H1 (cell line): ENCODE measurements around the gene RUSF1. TPM values are rescaled to one million over a fixed set of nuclear protein-coding genes. Genes with fewer than 3 reads are reported as not detected.
A peak's percentile ranks its signal among the peaks of the same experiment; 100 is the strongest.

ENCODE experiments used
- CTCF ChIA-PET: fragments of 300-600 bp; sonication (Branson Sonifier 250); formaldehyde crosslinking; loops from one replicate; lab custom pipeline; 2021; ENCODE audit not compliant: partially characterized antibody; lab: Charles Lee
- POLR2A ChIA-PET: fragments of 300-600 bp; sonication (Branson Sonifier 250); formaldehyde crosslinking; loops from one replicate; lab custom pipeline; 2021; ENCODE audit warnings: inconsistent platforms; ENCODE audit not compliant: partially characterized antibody; lab: Charles Lee
- DNase-seq, 2 experiments: peaks; one replicate each; pipeline versions ENCODE4 v3.0.0 to v3.0.0-alpha.2; 2010 to 2022; ENCODE audit warnings: low spot score in 2 of 2, low read depth in 1 of 2, mixed read lengths in 1 of 2
- FAIRE-seq: peaks from 2 replicates; lab custom pipeline; 2011; peaks lifted over from hg19 to GRCh38; lab: Jason Lieb, UNC
- H2AFZ ChIP-seq: 2 replicates; pipeline ENCODE4 v1.8.1; 2012; ENCODE audit warnings: low read length, inconsistent platforms
- H2AK5ac ChIP-seq: 2 replicates; pipeline ENCODE4 v1.6.1; 2013; ENCODE audit warnings: low read depth, low read length
- H2BK120ac ChIP-seq: replicated peaks from 2 replicates; pipeline ENCODE3; 2013; ENCODE audit warnings: low read depth, low read length, inconsistent platforms
- H2BK12ac ChIP-seq: 2 replicates; pipeline ENCODE4 v1.6.1; 2013; ENCODE audit warnings: low read depth, low read length
- H2BK15ac ChIP-seq: 2 replicates; pipeline ENCODE4 v1.6.1; 2013; ENCODE audit warnings: low read length
- H2BK20ac ChIP-seq: 2 replicates; pipeline ENCODE4 v1.6.1; 2013; ENCODE audit warnings: low read length
- H2BK5ac ChIP-seq: 2 replicates; pipeline ENCODE4 v1.6.1; 2013; ENCODE audit warnings: low read depth, low read length
- H3K14ac ChIP-seq: 2 replicates; pipeline ENCODE4 v1.6.1; 2013; ENCODE audit warnings: inconsistent platforms; ENCODE audit not compliant: insufficient read length
- H3K18ac ChIP-seq: 2 replicates; pipeline ENCODE4 v1.6.1; 2013; ENCODE audit warnings: low read length; ENCODE audit errors: extremely low read depth
- H3K23ac ChIP-seq: 2 replicates; pipeline ENCODE4 v1.6.1; 2013; ENCODE audit warnings: inconsistent platforms; ENCODE audit not compliant: insufficient read length
- H3K23me2 ChIP-seq: 2 replicates; pipeline ENCODE4 v1.6.1; 2013; ENCODE audit warnings: low read depth, low read length
- H3K27ac ChIP-seq: 2 replicates; pipeline ENCODE4 v1.6.1; 2011; ENCODE audit warnings: low read depth, low read length, inconsistent platforms
- H3K27me3 ChIP-seq, 4 experiments: replicated peaks in 1 of 4; 1 replicate in 1 of 4; 2 replicates in 3 of 4; pipeline versions ENCODE4 v1.6.1 to v1.8.1; 2011 to 2013; ENCODE audit warnings: low read length in 3 of 4, mild to moderate bottlenecking in 3 of 4, inconsistent platforms in 2 of 4, mixed read lengths in 2 of 4, moderate library complexity in 1 of 4; ENCODE audit not compliant: control insufficient read depth in 3 of 4, insufficient read depth in 3 of 4; ENCODE audit errors: extremely low read depth in 1 of 4
- H3K36me3 ChIP-seq, 4 experiments: 2 replicates each; pipeline versions ENCODE4 v1.6.1 to v1.8.1; 2011 to 2013; ENCODE audit warnings: mild to moderate bottlenecking in 4 of 4, low read length in 3 of 4, moderate library complexity in 2 of 4, control low read depth in 1 of 4, inconsistent platforms in 1 of 4; ENCODE audit not compliant: insufficient read depth in 4 of 4, control insufficient read depth in 2 of 4
- H3K4ac ChIP-seq: replicated peaks from 2 replicates; pipeline ENCODE3; 2013; ENCODE audit warnings: low read length, low read depth, mixed read lengths, inconsistent platforms; ENCODE audit not compliant: insufficient read length
- H3K4me1 ChIP-seq, 4 experiments: replicated peaks in 1 of 4; 1 replicate in 1 of 4; 2 replicates in 3 of 4; pipeline versions ENCODE4 v1.6.1 to v1.8.1; 2011 to 2013; ENCODE audit warnings: low read length in 3 of 4, inconsistent platforms in 2 of 4, mixed read lengths in 1 of 4; ENCODE audit not compliant: insufficient read depth in 4 of 4, control insufficient read depth in 3 of 4
- H3K4me2 ChIP-seq, 2 experiments: 2 replicates each; pipeline versions ENCODE4 v1.6.1 to v1.8.1; 2011 to 2013; ENCODE audit warnings: low read depth in 2 of 2, low read length in 2 of 2, control low read depth in 1 of 2, inconsistent platforms in 1 of 2, mild to moderate bottlenecking in 1 of 2; ENCODE audit not compliant: insufficient read depth in 1 of 2
- H3K4me3 ChIP-seq, 4 experiments: fragments of 200-600, 300-600 bp in 1 of 4; sonication (generic), shearing (Covaris generic), sonication (Bioruptor Twin) in 1 of 4; 2 replicates each; pipeline versions ENCODE4 v1.5.1 to v1.8.1; 2011 to 2016; ENCODE audit warnings: low read length in 4 of 4, low read depth in 3 of 4, control low read depth in 2 of 4, inconsistent platforms in 2 of 4, mild to moderate bottlenecking in 2 of 4, mixed read lengths in 1 of 4, moderate library complexity in 1 of 4; ENCODE audit not compliant: insufficient read depth in 2 of 4; ENCODE audit errors: extremely low read depth in 1 of 4
- H3K56ac ChIP-seq: replicated peaks from 2 replicates; pipeline ENCODE3; 2013; ENCODE audit warnings: low read depth, mild to moderate bottlenecking, mixed read lengths, low read length, inconsistent platforms; ENCODE audit not compliant: insufficient read length
- H3K79me1 ChIP-seq: 2 replicates; pipeline ENCODE4 v1.6.1; 2013; ENCODE audit warnings: low read depth, low read length, control low read depth
- H3K79me2 ChIP-seq, 2 experiments: 2 replicates each; pipeline versions ENCODE4 v1.6.1 to v1.8.1; 2012 to 2013; ENCODE audit warnings: low read length in 2 of 2, mild to moderate bottlenecking in 2 of 2, inconsistent platforms in 1 of 2; ENCODE audit not compliant: insufficient read depth in 2 of 2, control insufficient read depth in 1 of 2
- H3K9ac ChIP-seq, 4 experiments: replicated peaks in 1 of 4; 1 replicate in 1 of 4; 2 replicates in 3 of 4; pipeline versions ENCODE4 v1.6.1 to v1.8.1; 2011 to 2013; ENCODE audit warnings: low read depth in 3 of 4, low read length in 3 of 4, control low read depth in 2 of 4, mild to moderate bottlenecking in 2 of 4, moderate library complexity in 2 of 4, inconsistent platforms in 1 of 4; ENCODE audit errors: extremely low read depth in 1 of 4
- H3K9me3 ChIP-seq, 2 experiments: 2 replicates each; pipeline versions ENCODE4 v1.6.1 to v1.8.1; 2012 to 2013; ENCODE audit warnings: mild to moderate bottlenecking in 2 of 2, moderate library complexity in 2 of 2, control low read depth in 1 of 2, inconsistent platforms in 1 of 2, low read depth in 1 of 2, low read length in 1 of 2, mixed read lengths in 1 of 2; ENCODE audit not compliant: insufficient read depth in 2 of 2
- H4K20me1 ChIP-seq, 2 experiments: replicated peaks in 1 of 2; 2 replicates each; pipeline versions ENCODE3 to v1.8.1; 2011 to 2013; ENCODE audit warnings: inconsistent platforms in 2 of 2, low read length in 2 of 2, mild to moderate bottlenecking in 1 of 2; ENCODE audit not compliant: insufficient read depth in 2 of 2, control insufficient read depth in 1 of 2
- H4K5ac ChIP-seq: 2 replicates; pipeline ENCODE4 v1.6.1; 2013; ENCODE audit warnings: low read length, low read depth, mixed read lengths, inconsistent platforms; ENCODE audit not compliant: insufficient read length
- H4K8ac ChIP-seq: 2 replicates; pipeline ENCODE4 v1.8.0; 2013; ENCODE audit warnings: mild to moderate bottlenecking, moderate library complexity, low read length, inconsistent platforms; ENCODE audit not compliant: insufficient read depth; ENCODE audit errors: extremely low read depth
- H4K91ac ChIP-seq: replicated peaks from 2 replicates; pipeline ENCODE3; 2013; ENCODE audit warnings: low read length, mixed read lengths, inconsistent platforms; ENCODE audit not compliant: insufficient read length
- SP4 ChIP-seq: IDR thresholded peaks from 2 replicates; pipeline ENCODE4 v1.6.1; 2012; ENCODE audit warnings: low read length, inconsistent platforms
- TEAD4 ChIP-seq: IDR thresholded peaks from 2 replicates; pipeline ENCODE4 v1.6.1; 2012; ENCODE audit warnings: low read depth, low read length, inconsistent platforms, mixed read lengths
- WGBS, 2 experiments: shearing (Covaris generic) in 1 of 2; methylation state at CpG; one replicate each; pipeline versions ENCODE4 v1.1.6 to v1.1.7; 2013 to 2015; ENCODE audit warnings: low lambda C conversion rate in 2 of 2, mixed read lengths in 2 of 2, inconsistent platforms in 1 of 2, low coverage in 1 of 2, missing lambda C conversion rate in 1 of 2; ENCODE audit not compliant: insufficient replicate concordance in 2 of 2, insufficient coverage in 1 of 2, insufficient read length in 1 of 2; ENCODE audit errors: extremely low coverage in 1 of 2, missing lambda C conversion rate in 1 of 2; 5-methylcytosine and 5-hydroxymethylcytosine counted together
- polyA plus RNA-seq, 7 experiments: library from polyadenylated mRNA; depleted of rRNA in 3 of 7; stranded (reverse) in 5 of 7; unstranded in 2 of 7; fragments of >200 nt in 5 of 7; fragments of 200-250 nt in 2 of 7; gene quantifications; 1 replicate in 5 of 7; 2 replicates in 1 of 7; 4 replicates in 1 of 7; pipeline versions ENCODE4 v1.2.1 to v1.2.3, GENCODE V29; 2011 to 2013; ENCODE audit warnings: missing spikeins in 2 of 7, mixed read lengths in 2 of 7
- total RNA-seq: library from RNA; stranded (reverse); fragmentation: NEBNext Ultra II Directional; extraction: Animal tissue kit (Norgen Biotek cat#: 25700); gene quantifications from 2 replicates; pipeline ENCODE4 v1.2.1, GENCODE V29; 2021

Gene RUSF1
- total and polyA plus RNA-seq, 2 of the 8 experiments (the other 6 are each of a cell fraction or from before 2014, with no cell fraction given), result 22.5 to 33.7 TPM

DNA sequence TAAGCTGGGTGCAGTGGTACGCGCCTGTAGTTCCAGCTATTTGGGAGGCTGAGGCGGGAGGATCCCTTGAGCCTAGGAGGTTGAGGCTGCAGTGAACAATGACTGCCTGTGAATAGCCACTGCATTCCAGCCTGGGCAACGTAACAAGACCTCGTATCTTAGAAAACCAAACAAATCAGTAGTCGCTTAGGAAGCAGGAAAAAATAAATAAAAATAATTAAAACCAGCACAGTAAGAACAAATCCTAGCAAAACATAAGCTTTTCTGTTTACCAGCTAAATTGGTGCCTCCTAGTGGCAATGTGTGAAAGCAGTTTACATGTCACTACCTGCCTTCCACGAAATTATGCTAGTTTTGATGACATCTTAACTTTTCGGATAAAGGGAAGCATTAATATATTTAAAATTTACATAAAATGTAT lies 47.6 kb downstream of the RUSF1 start:
- WGBS, 2 experiments, result 73% methylated on average over 8 of the region's 8 CpGs; no CpG with 5 or more reads in 1 of the 2 experiments
- Histone ChIP-seq H3K79me1 (peaks cover 8% of the 10 kb centered on the region), H3K18ac (no peak overlapping the region), H3K9ac (no peak overlapping the region; a peak in 1 of 7 replicates), H4K20me1 (peaks cover 12 to 15% of the 10 kb centered on the region in 2 experiments), H3K79me2 (peaks cover 0 to 22% of the 10 kb centered on the region in 2 experiments; a peak in 2 of 4 replicates), H4K8ac (no peak overlapping the region), H2BK5ac (no peak overlapping the region), H2BK20ac (no peak overlapping the region), H4K5ac (no peak overlapping the region), H3K4me1 (peaks cover 0 to 16% (median 6%) of the 10 kb centered on the region in 4 experiments; a peak in 5 of 7 replicates), H3K36me3 (peaks cover 0 to 13% (median 1%) of the 10 kb centered on the region in 4 experiments; a peak in 4 of 8 replicates), H4K91ac (no peak overlapping the region), H3K23ac (no peak overlapping the region), H2AK5ac (no peak overlapping the region), H3K4me3 (peak overlapping the region in 2 of 4 experiments; percentile 70 to 73; a peak in 3 of 8 replicates), H2BK120ac (no peak overlapping the region), H3K4ac (no peak overlapping the region), H3K14ac (no peak overlapping the region), H3K23me2 (peaks cover 11% of the 10 kb centered on the region; the same call in 1 of the 2 replicates), H3K56ac (no peak overlapping the region), H2BK15ac (no peak overlapping the region), H3K27ac (no peak overlapping the region), H3K4me2 (peak overlapping the region; percentile 87 to 88; a peak in 3 of 4 replicates), H3K9me3 (no peaks in the 10 kb centered on the region), H2AFZ (no peak overlapping the region), H3K27me3 (no peaks in the 10 kb centered on the region), H2BK12ac (no peak overlapping the region)
- ChIA-PET POLR2A (interaction anchor here (1.0 to 4.5 kb wide), 12 partner anchors 8 to 387 kb away, joined by 3 to 40 read pairs (median 5); partner anchors contain the start of genes FUS, TGFB1I1, ZNF646 and ZNF668), CTCF (interaction anchor here (0.7 to 2.7 kb wide), 31 partner anchors 8 to 418 kb away, joined by 3 to 35 read pairs (median 4); partner anchors contain the start of genes AHSP, TGFB1I1 and ZNF267)
- DNase-seq, result no peak
- FAIRE-seq, result no peak
- no peak for TF ChIP-seq TEAD4
- TF ChIP-seq SP4, result no peak
